Stimulated activated naive CD4-positive, alpha-beta T cell treated with Interleukin-2 at 50 U/mL for 16 hours (primary cell): ENCODE results near the gene KLF15.

ENCODE experiments used
- DNase-seq: peaks from one replicate; lab custom pipeline; 2025; lab: John Stamatoyannopoulos, UW

Gene KLF15

DNA sequence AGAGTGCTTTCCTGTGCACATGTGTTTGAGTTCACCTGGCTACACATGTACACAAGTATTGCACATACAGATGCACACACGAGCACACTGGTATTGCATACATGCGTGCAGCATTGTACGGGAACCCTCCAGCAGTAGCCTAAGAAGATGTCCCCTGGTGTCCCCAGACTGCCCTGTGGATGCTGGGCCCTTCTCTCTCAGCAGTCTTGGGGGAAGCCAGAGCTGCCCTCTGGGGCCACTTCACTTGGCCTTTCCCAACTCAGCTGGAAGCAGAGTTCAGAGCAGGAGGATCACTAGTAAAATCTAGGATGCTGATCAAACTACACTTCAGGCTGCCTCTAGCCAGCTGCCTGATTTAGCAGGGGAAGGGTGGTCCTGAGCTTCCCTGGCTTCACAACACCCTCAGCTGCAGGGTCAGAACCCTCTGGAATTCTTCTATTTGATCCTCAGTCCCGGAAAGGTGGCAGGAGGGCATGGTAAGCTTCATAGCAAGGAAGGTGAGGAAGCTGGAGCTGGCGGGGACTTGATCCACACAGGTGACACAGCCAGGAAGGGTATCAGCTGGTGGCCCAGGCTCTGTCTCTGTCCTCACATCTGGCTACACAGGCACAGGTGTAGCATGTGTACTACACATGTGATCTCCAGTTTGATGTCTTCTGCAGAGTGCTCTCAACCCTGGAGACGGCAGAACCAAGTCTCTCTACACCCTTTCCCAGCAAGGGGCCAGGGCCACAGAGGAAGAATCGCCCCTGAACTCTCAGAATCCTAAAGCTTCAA, 36.5 kb downstream of the KLF15 start:
- no peak for DNase-seq

DNA sequence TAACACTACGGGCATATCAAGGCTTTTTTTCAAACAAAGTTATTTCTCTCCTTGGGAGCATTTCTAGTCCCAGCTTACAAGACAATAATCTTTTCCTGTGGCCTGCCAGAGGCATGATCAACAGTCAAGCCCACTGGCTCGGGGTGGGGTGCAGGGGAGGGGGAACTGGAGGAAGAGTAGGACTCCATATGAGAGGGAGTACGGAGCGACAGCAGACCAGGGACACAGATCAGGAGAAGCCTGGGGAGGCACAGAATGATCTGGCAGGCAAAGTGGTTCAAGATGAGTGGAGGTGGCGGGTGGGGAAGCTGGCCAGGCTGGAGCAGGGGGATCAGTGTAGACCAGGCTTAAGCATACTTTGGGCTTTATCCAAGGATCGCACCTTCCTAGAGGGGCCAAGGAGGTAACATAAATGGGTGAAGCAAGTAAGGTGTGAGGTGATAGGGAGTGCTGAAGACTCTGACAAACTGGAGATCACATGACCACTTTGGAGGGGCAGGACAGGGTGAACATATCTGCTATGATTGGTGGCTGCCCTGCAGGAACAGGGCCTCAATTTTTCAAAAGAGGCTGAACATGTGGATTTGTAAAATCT, 37.4 kb downstream of the KLF15 start:
- no peak for DNase-seq

DNA sequence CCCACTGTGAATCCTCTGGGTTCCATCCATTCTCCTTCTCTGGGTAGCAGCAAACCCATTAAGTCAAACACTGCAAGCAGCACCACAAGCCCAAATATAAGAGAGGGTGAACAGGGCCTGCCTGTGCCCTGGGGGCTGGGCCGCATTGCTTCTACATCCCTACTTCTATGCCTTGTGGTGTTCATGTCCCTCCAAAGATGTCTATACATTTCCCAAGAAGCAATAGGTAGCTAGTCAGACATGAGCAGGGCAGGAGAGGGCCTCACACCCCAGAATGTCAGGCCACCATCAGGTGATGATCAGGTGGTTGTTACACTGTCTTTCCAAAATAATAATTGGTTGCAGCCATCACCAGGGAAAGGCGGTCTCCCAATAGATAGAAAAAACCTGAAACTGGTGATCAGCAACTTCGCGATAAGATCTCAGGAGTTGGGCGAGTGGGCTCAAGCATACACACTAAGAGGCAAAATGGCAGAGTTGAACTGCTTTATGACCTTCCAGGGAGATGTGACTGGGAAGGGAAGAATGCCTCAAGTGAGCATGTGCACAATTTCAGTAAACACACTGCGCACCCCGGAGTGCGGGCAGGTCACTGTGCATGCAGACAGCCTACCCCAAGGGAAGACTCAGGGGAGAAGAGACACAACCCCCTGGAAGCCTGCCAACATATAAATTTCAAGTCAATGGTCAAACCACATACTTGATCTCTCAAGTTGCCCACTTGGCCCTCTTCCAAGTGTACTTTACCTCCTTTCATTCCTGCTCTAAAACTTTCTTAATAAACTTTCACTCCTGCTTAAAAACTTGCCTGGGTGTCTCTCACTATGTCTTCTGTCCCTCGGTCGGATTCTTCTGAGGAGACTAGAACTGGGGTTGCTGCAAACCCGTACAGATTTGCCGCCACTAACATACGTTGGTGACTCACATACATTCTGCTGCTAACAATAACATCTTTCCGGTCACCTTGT, 39.9 kb downstream of the KLF15 start:
- DNase-seq: no peak

DNA sequence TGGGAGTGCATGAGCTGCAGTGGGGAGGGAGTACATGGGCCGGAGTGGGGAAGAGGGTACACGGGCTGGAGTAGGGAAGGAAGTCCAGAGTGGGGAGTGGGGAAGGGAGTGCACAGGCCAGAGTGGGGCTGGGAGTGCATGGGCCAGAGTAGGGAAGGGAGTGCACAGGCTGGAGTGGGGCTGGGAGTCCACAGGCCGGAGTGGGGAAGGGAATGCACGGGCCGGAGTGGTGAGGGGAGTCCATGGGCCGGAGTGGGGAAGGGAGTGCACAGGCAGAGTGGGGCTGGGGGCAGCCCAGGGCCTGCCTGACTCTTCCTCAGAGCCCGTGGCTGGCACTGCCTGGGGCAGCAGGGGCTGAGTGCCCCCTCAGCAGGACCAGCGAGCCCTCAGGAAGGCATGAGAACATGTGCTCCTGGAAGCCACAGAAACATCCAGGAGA, 40.7 kb downstream of the KLF15 start:
- no peak for DNase-seq

DNA sequence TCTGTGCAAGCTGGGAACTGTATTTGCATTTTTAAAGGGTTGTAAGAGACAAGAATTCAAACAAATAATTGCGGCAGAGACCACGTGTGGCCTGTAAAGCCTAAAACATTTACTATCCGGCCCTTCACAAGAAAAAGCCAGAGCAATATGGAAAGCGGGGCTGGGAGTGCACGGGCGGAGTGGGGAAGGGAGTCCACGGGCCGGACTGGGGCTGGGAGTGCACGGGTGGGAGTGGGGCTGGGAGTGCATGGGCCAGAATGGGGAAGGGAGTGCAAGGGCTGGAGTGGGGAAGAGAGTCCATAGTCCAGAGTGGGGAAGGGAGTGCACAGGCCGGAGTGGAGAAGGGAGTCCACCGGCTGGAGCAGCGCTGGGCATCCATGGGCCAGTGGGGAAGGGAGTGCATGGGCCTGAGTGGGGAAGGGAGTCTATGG, 41.2 kb downstream of the KLF15 start:
- no peak for DNase-seq

- no peak for DNase-seq
Measured at GRCh38 chr3:126314790-126315658, 42.2 kb downstream of the KLF15 start.

DNA sequence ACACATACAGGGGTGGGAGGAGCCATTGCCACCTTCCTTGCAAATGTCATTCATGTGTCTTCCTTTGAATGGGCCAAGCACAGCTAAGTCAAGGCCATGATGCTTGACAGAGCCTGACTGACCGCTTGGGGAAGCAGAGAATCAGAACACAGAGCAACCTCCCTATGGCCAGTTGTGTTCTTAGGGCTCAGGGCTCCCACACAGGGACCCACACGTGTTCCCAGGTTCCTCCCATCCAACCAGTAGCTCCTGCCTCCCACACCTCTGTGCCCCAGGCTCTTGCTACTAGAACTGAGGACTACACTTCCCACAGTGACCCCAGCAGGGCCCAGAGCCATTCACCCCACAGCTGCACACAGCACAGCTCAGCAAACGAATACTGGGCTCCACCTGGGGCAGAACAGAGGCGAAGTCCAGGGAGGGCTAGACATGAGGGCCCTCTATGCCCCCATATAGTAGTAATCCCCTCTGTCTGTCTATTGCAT, 42.9 kb downstream of the KLF15 start:
- DNase-seq: no peak

- no peak for DNase-seq
Measured at GRCh38 chr3:126313580-126314304, 43.5 kb downstream of the KLF15 start.

GRCh38 chr3:126313166-126313565, 44.0 kb downstream of the KLF15 start:
- DNase-seq: no peak

DNA sequence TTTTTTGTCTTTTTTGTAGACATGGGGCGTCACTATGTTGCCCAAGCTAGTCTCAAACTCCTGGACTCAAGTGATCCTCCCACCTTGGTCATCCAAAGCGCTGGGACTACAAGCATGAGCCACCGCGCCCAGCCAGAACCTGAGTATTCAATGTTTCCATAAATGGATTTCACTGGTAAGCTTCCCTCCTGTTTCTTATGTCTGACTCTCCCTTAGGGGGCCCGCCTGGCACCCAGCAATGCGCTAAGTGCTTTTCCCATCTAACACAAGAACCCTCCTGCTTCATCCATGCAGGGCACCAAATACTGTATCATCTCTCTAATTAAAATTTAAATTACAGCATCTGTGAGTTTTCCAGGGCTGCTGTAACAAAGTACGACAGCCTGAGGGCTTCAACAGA, 44.9 kb downstream of the KLF15 start:
- DNase-seq: no peak

DNA sequence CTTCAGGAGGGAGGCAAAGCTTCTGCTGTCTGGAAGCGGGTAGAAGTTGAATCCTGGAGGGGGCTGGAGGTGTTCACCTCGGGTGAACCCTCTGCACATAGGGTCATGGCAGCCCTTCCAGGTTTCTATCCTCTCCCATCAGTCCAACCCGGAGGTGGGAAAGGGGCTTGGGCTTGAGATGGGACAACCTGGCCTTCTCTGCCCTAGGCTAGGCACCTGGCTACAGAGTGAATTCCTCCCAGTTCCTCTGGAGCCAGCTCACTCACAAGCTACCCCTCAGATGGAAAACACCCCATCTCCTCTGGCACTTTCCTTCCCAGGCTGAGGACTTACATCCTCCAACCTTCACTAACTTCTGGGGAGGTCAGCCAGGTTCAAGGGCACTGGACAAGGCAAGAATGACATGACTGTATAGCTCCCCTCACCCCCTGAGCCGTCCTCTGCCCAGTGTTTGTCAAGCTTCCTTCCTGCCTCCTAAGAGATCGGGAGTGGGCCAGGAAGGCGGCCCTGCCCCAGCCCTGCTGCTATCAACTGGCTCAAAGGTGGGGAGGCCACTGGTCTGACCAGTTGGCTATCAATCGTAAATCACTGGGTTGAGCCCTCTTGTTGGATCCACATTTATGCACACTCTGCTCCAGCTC, 45.8 kb downstream of the KLF15 start:
- no peak for DNase-seq

DNA sequence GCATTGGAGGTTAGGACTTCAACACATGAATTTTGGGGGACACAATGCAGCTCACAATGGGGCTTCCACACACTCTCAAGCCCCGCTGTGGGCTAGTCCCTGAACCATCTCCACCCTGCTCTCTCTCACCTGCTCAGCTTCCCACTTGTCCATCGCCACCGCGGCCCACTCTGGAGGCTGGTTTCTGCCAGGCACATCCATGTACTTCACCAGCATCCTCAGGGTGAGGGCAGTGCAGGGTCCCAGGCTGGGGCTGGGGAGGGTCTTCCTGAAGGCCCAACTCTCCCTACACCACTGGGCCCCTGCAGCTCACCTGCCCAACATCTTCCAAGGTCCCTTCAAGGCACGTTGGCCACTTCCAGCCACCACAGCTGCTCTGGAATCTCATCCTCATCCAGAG, 46.4 kb downstream of the KLF15 start:
- no peak for DNase-seq

DNA sequence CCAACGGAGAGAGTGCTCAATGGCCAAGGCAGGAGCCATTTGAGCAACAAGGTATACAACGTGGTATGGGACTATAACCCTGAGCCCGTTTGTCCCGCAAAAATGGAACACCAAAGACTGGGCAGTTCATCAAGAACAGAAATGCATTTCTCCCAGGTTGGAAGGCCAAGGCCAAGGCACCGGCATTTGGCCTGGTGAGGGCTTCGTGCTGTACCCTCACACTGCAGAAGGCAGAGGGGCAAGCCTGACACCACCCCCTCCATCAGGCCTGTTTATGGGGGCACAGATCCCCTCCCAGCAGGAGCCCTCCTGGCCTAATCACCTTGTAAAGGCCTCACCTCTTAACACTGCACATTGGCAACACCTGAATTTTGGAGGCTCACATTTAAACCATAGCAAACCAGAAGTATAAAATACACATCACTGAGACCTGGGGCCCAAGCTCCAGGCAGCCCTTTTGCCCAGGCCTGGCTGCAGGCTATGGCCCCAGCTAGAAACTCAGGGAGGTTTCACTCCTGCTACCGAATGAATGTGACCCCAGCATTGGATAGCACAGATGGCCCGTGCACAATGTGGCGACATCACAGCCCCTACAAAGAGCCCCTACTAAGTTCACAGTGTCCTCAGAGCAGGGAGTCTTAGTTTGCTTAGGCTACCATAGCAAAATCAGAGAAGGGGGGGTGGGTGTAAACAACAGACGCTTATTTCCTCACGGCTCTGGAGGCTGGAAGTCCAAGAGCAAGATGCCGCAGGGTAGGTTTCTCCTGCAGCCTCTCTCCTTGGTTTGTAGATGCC, 47.1 kb downstream of the KLF15 start:
- no peak for DNase-seq

GRCh38 chr3:126309165-126309564, 48.0 kb downstream of the KLF15 start:
- no peak for DNase-seq

DNA sequence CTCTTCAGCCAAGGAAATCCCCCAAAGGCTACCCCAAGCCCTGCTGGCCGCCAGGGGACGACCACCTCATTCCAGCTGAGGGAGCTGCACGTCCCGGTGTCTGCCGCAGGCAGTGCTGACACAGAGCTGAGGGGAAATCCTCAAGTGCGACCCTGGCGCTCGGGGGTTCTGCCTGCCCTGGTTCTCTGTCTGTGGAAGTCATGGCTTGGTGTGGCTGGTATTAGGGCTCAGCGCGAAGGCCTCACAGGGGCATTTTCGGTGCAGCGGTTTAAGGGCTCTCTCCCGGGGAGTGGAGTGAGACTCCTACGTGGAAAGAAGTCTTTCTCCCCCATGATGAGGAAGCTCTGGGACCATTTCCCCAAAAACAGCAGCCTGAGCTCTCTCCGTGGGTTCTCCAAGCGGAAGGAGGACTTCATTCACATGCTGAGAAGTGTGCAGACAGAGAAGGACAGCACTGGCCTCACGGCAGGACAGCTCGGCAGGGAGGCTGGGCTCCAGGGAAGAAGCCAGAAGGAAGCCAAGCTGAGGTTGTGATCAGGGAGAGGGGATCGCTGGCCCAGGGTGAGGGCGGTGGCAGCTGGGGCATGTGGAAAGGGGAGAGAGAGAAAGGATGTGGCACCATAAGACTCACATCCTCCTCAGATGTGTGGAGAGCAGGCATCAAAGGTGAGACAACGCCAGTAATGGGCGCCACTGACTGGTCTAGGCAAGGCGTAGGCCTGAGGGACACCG, 48.6 kb downstream of the KLF15 start:
- DNase-seq: no peak

DNA sequence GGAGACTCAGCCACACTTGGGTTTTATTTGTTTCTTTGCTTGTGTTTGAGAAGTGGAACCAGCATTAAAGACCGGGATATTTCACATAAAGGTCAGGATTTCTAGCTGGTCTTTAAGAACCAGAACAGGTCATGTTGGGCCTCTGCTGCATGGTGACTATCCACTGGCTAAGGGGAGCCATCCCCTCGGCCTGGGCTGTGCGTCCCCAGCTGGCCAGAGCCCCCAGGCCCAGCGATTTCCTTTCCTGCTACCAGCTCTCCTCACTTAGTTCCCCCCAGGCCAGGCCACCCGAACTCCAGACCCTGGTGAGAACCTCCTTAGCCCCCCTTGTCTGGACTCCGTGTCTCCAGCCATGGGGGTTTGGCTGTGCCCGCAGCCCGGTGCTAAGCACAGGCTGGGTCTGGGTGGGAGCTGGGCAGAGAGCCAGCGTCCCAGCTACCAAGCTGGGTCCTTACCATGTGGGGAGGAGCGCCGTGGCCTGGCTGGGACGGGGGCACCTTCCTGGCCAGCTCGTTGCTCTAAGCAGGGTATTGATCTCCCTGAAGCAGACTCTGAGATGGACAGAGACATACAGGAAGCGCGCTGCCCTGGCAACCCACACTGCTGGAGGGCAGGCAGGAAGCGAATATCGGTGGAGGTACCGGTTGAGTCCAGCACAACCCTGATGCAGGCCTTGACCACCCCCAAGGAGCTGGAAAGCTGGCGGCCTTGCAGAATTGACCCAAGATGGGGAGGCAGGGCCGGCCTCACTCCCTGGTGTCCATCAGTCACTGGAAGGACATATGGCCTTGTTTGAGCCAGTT, 49.4 kb downstream of the KLF15 start:
- DNase-seq: no peak

- no peak for DNase-seq
Measured at GRCh38 chr3:126306888-126307482, 50.2 kb downstream of the KLF15 start.
